ENCODE results near the gene GLP1R. TPM values are rescaled to one million over a fixed set of nuclear protein-coding genes. Genes with fewer than 3 reads are reported as not detected.

Gene GLP1R
- total RNA-seq, 1 experiment from 2014 or later, result 0.85 TPM

DNA sequence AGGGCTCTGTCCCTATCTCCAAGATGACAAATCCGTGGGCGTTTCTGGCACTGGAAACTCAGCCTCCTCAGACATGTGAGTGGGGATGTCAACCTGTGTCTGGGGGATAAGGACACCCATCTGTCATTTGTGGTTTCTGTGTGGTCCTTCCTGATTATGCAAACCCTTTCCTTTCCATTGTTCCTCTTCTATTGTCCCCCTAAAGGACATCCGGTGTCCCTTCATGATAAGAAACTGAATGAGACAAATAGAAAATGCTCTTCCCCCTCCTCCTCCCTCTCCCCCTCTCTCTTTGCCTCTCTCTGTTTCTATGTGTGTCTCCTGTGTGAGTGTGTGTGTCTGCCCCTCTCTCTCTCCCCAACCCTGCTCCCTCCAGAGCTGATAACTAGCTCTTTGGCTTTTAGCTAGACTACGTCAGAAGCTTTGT lies 11.5 kb upstream of the GLP1R start:
- Histone ChIP-seq H3K79me1 (ENCODE audit: insufficient read depth, low read depth, low read length, poor library complexity, severe bottlenecking) (no peaks in the 10 kb centered on the region), H3K4ac (ENCODE audit: low read depth, low read length) (no peak overlapping the region), H3K4me2 (ENCODE audit: insufficient read depth, insufficient read length, low read length) (no peak overlapping the region), H2BK15ac (ENCODE audit: low read depth, low read length) (no peak overlapping the region), H3K23ac (ENCODE audit: insufficient read length, low read depth, low read length) (no peak overlapping the region), H4K8ac (replicated peaks; ENCODE audit: insufficient read length, low read depth, low read length) (no peak overlapping the region), H2BK120ac (ENCODE audit: low read depth, low read length, poor library complexity, severe bottlenecking) (no peak overlapping the region), H3T11ph (ENCODE audit: low read length) (no peak overlapping the region), H2BK12ac (ENCODE audit: insufficient read length, low read depth, low read length) (no peak overlapping the region), H3K27me3 (ENCODE audit: insufficient read depth, low read length) (no peaks in the 10 kb centered on the region; the same call in 1 of the 2 replicates), H2AK5ac (ENCODE audit: insufficient read length, low read length) (no peak overlapping the region), H3K14ac (ENCODE audit: insufficient read depth, low read length) (no peak overlapping the region), H3K56ac (ENCODE audit: insufficient read length, low read depth, low read length) (no peak overlapping the region), H3K9me3 (ENCODE audit: control insufficient read depth, low read depth, low read length) (no peaks in the 10 kb centered on the region), H3K18ac (ENCODE audit: insufficient read length, low read depth, low read length) (no peak overlapping the region), H3K79me2 (ENCODE audit: insufficient read depth, low read length) (no peaks in the 10 kb centered on the region), H2BK5ac (ENCODE audit: insufficient read length, low read length) (no peak overlapping the region), H3K27ac (ENCODE audit: insufficient read length, low read depth, low read length) (no peak overlapping the region), H4K20me1 (ENCODE audit: control insufficient read depth, insufficient read depth, insufficient read length) (no peaks in the 10 kb centered on the region), H2AFZ (ENCODE audit: low read length) (no peak overlapping the region), H3K23me2 (ENCODE audit: insufficient read length, low read depth, low read length, poor library complexity, severe bottlenecking) (no peaks in the 10 kb centered on the region), H3K4me1 (ENCODE audit: insufficient read depth, low read length) (no peaks in the 10 kb centered on the region), H4K91ac (ENCODE audit: insufficient read length, low read depth, low read length) (no peak overlapping the region), H4K5ac (ENCODE audit: insufficient read length, low read depth, low read length) (no peak overlapping the region), H3K9ac (ENCODE audit: extremely low read depth, insufficient read length, low read length) (no peak overlapping the region), H2BK20ac (ENCODE audit: low read depth, low read length, poor library complexity, severe bottlenecking) (no peak overlapping the region)
- no peak overlapping the region for H3K27ac Mint-ChIP-seq
- peaks cover 80% of the 10 kb centered on the region for H3K27me3 Mint-ChIP-seq (ENCODE audit: low read depth)
- DNase-seq, result no peak
- TF ChIP-seq, protein P1, sequence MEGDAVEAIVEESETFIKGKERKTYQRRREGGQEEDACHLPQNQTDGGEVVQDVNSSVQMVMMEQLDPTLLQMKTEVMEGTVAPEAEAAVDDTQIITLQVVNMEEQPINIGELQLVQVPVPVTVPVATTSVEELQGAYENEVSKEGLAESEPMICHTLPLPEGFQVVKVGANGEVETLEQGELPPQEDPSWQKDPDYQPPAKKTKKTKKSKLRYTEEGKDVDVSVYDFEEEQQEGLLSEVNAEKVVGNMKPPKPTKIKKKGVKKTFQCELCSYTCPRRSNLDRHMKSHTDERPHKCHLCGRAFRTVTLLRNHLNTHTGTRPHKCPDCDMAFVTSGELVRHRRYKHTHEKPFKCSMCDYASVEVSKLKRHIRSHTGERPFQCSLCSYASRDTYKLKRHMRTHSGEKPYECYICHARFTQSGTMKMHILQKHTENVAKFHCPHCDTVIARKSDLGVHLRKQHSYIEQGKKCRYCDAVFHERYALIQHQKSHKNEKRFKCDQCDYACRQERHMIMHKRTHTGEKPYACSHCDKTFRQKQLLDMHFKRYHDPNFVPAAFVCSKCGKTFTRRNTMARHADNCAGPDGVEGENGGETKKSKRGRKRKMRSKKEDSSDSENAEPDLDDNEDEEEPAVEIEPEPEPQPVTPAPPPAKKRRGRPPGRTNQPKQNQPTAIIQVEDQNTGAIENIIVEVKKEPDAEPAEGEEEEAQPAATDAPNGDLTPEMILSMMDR (conservative IDR thresholded peaks at IDR 0.05), result no peak
- H3K4me3 Mint-ChIP-seq, result no peak overlapping the region
- no peaks in the 10 kb centered on the region for H3K36me3 Mint-ChIP-seq (ENCODE audit: insufficient read depth in 1 of 3, low read depth in 3 of 3)
- H3K9me3 Mint-ChIP-seq, result no peaks in the 10 kb centered on the region
- H3K4me1 Mint-ChIP-seq, result peaks cover 14 to 19% of the 10 kb centered on the region in 2 experiments
- no CpG with 5 or more reads among the region's 4 CpGs for WGBS (ENCODE audit: extremely low coverage, insufficient read length, low lambda C conversion rate)
